Body of pancreas (tissue), 4 donors: ENCODE results near the gene RSL1D1.
"Not testable (repeated sequence)": the region's sequence is repeated elsewhere in the genome, so short reads cannot be mapped to it uniquely, and the experiment has no call there.

Source experiments
- POLR2A ChIP-seq, 3 donors: fragments of 450-650 bp; IDR thresholded peaks; one replicate each; pipeline ENCODE4 v1.6.1; 2016; ENCODE audit warnings: antibody characterized with exemption in 3 of 3, mild to moderate bottlenecking in 2 of 3
- TF ChIP-seq, protein P1 (sequence below), 7 experiments: fragments of 450-650 bp in 4 of 7; fragments of 200-600 bp in 3 of 7; sonication (generic) in 3 of 7; IDR thresholded peaks; one replicate each; pipeline ENCODE4 v1.5.1; 2016 to 2019; ENCODE audit warnings: antibody characterized with exemption in 7 of 7

GRCh38 chr16:11784381-11784780 lies 67.0 kb downstream of the RSL1D1 start:
- not testable (repeated sequence) for TF ChIP-seq POLR2A (IDR thresholded peaks at IDR 0.05)
- TF ChIP-seq, protein P1, sequence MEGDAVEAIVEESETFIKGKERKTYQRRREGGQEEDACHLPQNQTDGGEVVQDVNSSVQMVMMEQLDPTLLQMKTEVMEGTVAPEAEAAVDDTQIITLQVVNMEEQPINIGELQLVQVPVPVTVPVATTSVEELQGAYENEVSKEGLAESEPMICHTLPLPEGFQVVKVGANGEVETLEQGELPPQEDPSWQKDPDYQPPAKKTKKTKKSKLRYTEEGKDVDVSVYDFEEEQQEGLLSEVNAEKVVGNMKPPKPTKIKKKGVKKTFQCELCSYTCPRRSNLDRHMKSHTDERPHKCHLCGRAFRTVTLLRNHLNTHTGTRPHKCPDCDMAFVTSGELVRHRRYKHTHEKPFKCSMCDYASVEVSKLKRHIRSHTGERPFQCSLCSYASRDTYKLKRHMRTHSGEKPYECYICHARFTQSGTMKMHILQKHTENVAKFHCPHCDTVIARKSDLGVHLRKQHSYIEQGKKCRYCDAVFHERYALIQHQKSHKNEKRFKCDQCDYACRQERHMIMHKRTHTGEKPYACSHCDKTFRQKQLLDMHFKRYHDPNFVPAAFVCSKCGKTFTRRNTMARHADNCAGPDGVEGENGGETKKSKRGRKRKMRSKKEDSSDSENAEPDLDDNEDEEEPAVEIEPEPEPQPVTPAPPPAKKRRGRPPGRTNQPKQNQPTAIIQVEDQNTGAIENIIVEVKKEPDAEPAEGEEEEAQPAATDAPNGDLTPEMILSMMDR (IDR thresholded peaks at IDR 0.05): not testable (repeated sequence)
